Sigmoid colon (tissue), 3 donors: ENCODE results near the gene CCSER1.

Source experiments
- POLR2A ChIP-seq, 2 donors: fragments of 450-650 bp; IDR thresholded peaks; one replicate each; pipeline ENCODE4 v1.6.1; 2016; ENCODE audit warnings: antibody characterized with exemption in 2 of 2, mild to moderate bottlenecking in 2 of 2, moderate library complexity in 2 of 2
- TF ChIP-seq, protein P1 (sequence below), 4 experiments: fragments of 450-650 bp in 3 of 4; fragments of 200-600 bp in 1 of 4; IDR thresholded peaks; one replicate each; pipeline ENCODE4 v1.5.1; 2016 to 2019; ENCODE audit warnings: antibody characterized with exemption in 4 of 4, mild to moderate bottlenecking in 3 of 4, moderate library complexity in 2 of 4

DNA sequence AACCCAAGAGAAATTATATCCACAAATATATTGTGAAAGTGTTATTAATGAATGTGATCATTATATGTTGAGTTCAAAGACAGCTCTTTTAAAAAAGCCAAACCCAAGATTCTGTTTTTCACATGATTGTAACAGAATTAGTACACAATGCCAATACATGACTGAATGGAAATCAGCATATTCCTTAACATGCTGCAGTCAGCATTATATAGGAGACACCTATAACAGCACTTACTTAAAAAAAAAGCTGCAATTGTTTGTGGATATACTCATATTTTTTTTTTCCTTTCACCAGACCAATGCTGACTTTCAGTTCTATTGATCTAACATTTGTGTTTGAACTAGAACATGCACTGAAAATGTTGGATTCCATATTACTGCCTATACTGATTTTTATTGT lies 165.2 kb downstream of the CCSER1 start:
- TF ChIP-seq, protein P1, sequence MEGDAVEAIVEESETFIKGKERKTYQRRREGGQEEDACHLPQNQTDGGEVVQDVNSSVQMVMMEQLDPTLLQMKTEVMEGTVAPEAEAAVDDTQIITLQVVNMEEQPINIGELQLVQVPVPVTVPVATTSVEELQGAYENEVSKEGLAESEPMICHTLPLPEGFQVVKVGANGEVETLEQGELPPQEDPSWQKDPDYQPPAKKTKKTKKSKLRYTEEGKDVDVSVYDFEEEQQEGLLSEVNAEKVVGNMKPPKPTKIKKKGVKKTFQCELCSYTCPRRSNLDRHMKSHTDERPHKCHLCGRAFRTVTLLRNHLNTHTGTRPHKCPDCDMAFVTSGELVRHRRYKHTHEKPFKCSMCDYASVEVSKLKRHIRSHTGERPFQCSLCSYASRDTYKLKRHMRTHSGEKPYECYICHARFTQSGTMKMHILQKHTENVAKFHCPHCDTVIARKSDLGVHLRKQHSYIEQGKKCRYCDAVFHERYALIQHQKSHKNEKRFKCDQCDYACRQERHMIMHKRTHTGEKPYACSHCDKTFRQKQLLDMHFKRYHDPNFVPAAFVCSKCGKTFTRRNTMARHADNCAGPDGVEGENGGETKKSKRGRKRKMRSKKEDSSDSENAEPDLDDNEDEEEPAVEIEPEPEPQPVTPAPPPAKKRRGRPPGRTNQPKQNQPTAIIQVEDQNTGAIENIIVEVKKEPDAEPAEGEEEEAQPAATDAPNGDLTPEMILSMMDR (IDR thresholded peaks at IDR 0.05), result no peak
- no peak for TF ChIP-seq POLR2A (IDR thresholded peaks at IDR 0.05)
